Stimulated activated CD8-positive, alpha-beta memory T cell treated with anti-CD3 and anti-CD28 coated beads, Interleukin-4, amount 100 ng/mL, for 48 hours (primary cell): Measurements from ENCODE around the gene STK17B.

Experiments
- DNase-seq: peaks from one replicate; pipeline ENCODE4 v3.0.0-alpha.2; 2020

Gene STK17B

DNA sequence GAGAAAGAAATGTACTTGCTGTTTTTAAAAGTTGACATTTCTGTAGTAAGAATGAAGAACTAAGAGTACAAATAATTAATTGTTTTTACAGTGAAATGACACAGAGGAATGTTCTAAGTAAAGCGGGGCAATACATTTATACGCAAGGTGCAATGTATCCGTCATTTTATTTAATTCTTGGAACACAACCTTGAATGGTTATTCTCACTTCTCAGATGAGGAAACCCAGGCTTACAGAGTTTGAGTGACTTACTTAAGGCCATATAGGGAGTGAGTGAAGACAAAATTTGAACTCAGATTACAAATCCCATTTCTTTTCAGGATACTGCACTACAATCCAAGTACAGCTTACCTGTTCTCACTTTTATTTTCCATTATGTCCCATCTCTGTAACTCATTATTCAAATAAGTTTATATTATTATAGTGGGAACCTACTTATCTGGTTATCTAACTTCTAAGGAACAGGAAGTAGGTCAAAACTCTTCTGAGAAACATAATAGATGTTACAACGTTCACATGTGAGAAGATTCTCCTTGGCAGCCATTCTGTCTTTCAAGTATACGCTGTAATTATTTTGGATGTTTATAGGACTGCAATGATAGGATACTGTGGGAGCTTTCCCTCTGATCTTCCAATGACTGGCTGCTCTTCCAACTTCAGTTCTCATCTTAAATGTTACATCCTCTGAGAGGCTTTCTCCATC lies 12.3 kb upstream of the STK17B start:
- DNase-seq: no peak

DNA sequence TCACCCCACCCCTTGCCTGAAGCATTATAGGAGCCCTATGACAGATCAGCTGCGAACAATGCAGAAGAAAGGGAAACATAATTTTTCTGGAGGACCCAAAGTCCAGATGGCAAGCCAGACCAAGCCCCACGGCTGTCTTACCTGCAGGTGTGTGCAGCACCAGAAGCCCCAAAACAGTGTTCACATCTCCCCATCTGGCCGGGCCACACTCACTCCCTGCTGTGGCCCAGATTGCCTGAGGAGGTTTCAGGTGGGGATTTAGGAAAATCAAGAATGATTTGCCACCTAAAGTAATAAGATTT lies 11.7 kb upstream of the STK17B start:
- peak; percentile 33 for DNase-seq

DNA sequence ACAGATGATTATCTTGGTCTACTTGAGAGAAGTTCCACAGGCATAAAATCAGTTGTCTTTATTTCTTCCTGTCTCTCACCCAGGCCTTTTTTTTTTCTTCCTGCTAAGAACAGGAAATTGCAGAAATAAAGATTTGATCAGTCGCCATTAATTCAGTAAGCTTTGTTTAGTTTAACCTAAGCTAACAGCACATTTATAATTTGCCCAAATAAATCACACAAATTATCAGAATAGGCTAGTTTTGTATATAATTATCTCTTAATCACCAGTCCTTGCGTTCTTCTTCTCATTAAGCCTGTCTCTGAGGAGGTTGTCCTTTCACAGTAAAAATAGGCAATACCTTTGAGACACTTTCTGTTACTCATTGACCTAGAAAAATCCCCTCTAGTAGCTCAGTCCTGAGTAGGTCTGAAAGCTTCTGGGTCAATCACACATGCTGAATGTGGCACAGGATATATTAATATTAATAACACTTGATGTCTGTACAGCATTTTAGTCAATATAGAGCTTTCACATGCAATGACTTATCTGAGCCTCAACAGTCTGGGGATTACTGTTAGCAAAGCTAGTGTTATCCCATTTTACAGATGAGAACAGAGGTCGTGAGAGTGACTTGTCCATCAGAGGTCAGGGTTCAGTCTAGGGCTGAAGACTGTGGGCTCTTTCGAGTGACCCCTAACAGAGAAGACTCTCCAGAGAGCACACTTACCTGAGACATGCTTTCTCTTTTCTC lies 11.2 kb upstream of the STK17B start:
- DNase-seq: no peak

DNA sequence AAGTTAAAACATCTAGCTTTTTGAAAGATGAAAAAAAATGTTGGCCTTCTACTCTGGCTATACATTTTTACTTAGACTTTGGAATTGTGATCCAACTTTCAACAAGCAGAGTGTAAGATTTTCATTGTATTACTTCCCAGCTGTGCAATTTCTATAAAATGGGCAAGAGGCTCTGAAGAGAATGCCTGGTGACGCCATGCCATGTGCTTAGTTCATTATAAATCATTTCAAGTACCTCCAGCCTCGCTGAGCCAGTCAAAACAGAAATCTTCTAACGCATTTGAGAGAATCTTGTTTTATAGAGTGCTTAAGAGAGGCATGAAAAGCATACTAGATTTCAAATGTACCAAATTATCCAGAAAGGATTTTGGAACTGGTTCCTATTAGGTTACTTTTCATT lies 10.1 kb upstream of the STK17B start:
- DNase-seq: no peak

DNA sequence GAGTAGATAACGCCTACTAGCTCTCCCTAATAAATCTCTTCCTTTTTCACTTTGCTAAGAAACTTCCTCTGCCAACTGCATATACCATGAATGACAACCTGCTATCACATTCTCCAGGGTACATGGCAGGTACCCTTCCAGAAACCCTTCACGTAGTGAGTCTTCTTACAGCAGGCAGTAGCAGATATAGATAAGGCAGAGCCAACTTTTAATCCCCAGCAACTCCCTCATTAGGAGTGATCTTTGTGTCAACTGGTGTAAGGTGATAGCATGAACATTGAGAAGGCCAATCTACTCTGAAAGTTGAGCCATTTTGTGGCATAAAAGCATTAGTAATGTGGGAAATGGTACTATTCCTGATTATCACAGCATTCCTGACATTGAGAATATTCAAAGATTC lies 5.7 kb upstream of the STK17B start:
- DNase-seq: no peak

DNA sequence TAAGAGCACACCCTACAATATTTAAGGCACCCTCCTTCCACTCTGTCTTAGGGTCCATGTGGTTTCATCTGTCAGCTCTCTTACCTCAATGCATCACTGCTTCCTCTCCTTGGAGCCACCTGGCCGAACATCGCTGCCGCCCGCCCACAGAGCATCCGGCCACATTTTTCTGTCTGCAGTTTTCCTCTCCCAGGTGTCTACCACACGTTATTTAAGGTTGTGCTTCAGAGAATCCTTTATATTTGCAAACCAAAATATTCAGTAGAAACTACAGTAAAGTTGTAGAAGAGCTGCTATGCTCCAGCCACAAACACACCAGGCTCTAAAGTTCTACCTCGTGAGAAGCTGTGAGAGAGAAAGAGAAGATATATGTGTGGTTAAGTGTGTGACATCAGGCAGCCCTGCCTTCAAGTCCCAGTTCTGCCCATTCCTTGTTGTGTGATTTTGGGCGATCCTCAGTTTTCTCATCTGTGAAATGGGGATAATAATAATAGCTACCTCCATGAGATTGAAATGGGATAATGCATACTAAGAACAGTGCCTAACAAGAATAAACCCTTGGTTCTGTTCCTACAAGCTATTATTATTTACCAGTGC lies 4.9 kb upstream of the STK17B start:
- DNase-seq: peak; percentile 82

DNA sequence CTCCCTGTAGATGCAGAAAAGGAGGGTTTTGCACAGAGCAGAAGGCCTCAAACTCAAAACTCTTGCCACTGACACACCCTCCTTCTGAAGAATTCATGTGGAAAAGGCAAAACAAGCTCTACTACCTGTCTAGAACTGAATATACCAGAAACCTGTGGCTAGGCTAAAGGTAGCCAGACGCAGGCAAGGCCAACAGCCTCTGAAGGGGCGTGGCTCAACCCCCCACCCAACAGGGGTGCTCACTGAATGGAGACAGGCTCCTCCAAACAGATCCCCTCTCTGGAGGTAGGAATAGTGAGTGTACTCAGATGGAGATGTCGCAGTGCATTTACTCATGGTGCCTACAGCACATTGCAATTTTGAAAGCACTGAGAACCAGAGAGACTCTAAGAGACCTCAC lies 3.0 kb upstream of the STK17B start:
- DNase-seq: peak; percentile 58

DNA sequence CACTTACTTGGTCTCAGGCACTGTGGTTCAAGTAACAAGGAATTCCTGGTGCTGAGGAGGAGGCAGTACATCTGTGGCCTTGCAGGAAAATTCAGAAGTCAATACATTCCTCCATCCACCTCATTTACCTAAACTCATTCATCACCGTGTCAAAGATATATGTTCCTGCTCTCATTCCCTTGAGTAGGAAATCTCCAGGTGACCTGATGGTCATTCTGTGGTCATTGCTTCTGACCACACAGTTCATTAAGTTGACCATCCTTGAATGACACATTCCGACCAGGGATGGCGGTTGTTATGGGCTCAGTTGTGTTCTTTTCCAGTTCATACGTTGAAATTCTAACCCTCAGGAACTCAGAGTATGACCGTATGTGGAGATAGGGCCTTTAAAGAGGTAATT lies 2.1 kb upstream of the STK17B start:
- no peak for DNase-seq

DNA sequence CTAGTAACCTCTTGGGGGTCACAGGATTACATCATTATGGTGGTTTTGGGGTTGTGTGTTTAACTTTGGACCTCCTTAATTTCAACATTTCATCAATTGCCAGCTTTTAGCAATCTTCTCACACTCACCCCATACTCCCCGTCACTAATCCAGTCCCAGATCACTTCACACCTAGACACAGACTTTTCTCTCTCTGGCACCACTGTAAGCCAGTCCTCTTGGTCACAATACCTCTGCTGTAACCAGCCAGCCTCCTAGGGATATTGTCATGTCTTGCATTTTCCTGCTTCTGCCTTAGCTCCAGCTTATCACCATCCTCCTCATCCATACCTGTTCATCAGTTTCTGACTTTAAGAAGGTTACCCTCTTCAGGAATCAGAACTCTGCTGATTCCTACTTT lies 1.6 kb upstream of the STK17B start:
- peak; percentile 25 for DNase-seq

DNA sequence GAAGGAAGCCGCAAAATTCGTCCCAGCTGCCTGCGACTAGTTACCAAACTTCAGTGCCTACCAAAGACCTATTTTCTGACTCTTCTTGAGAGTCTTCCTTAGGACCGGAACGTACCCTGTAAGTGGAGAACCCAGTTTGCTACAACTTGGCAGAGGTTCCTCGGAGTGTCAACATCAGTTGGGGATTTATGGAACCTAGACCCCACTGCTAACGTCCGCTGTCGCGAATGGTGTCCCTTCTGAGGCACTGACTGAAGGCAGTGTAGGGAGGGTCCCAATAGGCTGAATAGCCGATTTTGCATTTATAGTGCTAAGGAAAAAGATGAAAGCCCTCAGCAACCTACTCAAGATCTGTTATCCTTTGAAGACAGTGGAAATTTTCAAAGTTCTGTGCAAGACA lies 568 bp upstream of the STK17B start:
- DNase-seq: no peak

DNA sequence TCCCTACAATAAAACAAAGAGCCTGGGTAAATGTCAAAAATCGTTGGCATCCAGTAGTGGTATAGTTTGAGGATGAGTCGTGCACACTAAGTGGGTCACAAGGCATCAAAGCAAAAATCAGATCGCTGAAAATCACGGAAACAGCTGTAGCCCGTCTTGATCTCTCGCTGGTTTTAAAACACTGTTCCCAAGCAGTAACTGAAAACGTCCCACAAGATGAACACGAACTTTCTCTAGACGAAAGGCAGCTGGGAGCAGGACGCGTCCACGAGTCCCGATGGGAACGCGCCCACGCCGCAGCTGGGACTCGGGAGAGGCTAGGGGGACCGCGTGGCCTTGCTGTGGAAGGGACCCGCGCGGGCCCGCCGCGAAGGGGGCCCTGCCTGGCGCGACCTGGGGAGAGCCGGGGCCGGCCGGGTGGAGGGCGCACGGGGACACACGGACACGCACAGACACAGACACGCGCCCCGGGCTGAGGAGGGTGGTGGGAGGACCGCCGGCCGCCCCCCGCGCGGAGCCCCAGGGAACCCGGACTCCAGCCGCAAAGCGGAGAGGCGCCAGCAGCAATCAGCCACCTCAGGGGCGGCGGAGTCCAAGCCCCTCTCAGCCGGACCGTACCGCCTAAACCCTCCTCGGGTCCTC lies 651 bp downstream of the STK17B start:
- DNase-seq: peak; percentile 46

DNA sequence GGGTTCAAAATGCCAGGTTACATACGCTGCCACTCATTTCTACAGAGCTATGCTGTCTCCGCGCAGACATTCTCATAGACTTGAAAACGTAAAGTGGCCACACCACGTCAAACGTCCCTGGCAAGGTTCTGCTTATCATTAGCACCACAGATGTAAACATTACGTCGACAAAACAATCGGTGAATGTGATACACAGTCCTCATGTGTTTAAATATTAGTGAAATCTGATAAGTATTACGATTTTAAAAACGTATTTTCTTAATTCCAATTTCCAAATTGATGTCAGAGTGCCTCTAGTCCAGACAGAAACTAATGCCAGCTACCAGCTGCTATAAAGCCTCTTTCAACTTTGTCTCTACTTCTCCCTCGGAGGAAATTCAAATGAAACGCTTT lies 1.2 kb downstream of the STK17B start:
- peak; percentile 65 for DNase-seq

DNA sequence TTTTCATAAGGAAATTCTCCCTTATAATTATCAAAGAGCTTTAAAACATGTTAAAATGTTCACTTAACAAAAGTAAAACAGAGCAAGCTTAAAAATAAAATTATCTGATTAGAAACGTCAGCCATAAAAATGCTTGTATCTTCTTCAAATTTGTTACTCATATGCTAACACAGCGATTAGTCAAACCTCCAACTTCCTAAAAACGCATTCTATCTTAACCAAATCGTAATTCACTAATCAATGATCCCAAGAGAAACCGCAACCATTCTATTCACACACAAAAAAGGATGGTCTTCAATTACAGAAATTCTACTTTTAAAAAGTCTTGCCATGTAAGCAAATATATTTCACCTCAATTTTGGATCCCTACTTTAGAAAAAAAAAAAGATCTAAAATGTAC lies 1.9 kb downstream of the STK17B start:
- no peak for DNase-seq

DNA sequence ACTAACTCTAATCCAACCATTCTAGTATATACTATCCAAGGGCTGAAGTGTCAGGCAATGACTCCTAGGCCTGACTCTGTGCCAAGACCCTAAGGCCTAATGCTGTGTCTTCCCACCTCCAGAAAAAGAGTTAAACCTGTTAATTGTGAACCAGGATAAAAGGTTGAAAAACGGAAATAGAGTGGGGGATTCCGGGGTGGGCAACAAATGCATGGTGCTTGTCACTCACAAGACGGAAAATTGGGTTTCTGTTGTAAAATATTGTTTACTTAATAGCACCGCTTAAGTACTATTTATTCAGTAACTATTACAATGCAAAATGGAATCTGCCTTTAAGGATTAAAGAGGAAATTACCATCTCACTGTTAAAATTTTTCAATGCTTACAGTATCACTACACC lies 3.2 kb downstream of the STK17B start:
- DNase-seq: peak; percentile 25

DNA sequence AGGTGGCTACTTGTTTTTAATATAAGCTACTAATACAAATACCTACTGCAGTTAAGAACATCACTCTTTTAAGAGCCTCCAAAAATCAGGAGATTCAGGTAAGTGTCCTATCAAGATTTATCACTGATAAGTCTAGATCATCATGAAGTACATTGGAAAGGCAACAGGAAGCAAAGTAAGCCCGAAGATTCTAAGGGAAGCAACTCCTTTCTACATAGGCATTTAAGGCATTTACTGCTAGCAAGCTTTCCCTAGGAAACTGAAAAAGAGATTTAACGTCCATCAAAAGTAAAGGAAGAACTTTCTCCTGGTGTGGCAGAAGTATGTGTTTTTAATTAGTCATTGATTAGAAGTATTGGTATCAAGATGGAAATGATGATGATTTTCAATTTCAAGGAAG lies 3.7 kb downstream of the STK17B start:
- DNase-seq: no peak

DNA sequence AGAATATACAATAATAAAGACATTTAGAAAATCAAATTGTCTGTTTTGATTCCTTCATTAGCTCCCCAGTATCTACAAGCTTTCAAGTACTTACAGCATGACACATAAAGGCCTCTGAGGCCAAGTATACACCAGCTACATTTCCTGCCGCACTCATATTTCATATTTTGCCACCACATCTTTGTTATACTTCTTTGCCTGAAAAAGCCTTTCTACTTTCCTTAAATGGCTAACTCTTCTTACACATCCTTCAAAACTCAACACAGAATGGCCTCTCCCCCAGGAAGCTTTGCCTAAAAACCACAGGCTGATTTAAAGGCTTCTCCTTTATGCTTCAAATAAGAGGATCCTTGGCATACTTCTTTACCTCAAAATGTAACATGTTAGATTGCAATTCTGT lies 4.5 kb downstream of the STK17B start:
- DNase-seq: peak; percentile 24

DNA sequence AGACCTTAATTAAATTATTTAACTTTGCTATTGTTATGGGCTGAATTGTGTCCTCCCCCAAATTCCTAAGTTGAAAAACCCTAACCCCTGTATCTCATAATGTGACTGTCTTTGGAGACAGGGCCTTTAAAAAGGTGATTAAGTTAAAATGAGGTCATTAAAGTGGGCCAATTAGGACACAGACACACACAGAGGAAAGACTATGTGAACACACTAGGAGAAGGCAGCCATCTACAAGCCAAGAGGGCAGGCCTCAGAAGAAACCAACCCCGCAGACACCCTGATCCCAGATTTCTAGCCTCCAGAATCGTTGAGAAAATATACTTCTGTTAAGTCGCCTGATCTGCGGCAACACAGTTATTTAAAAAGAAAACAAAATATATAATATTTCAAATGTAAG lies 6.4 kb downstream of the STK17B start:
- DNase-seq: peak; percentile 30

DNA sequence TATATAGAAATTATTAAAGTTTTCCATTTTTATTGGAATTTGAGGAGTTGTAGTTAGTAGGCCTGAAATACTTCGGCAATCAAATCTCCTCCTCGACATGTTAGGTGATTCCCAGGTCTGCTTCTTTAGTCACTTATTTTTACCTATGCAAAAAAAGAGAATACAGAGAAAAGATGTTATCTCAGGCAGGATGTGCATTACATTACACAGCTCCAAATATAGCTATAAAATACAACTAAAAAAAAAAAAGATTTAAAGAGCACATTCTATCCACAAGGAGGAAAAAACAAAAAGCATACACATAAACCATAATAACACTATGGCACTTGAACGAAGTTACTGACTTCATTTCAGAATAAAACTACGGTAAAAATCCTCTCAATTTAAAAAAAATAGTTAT lies 8.1 kb downstream of the STK17B start:
- DNase-seq: no peak

DNA sequence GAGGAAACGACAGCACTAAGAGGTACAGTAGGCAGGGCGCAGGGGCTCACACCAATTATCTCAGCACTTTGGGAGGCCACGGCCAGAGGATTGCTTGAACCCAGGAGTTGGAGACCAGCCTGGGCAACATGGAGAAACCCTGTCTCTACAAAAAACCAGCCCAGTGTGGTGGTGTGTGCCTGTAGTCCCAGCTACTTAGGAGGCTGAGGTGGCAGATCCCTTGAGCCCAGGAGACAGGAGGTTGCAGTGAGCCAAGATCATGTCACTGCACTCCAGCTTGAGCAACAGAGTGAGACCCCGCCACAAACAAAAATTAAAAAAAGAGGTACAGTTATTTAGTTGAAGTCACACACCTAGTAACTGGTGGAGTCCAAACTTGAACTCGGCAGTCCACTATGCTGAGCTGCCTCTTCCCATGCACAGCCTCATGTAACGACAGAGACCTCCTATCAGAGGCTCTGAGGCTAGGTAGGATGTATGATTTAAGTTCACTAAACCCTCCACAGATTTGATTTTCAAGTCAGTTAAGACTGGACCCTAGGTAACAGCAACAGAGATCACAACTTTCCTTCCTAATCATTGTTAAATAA lies 8.7 kb downstream of the STK17B start:
- DNase-seq: peak; percentile 50

DNA sequence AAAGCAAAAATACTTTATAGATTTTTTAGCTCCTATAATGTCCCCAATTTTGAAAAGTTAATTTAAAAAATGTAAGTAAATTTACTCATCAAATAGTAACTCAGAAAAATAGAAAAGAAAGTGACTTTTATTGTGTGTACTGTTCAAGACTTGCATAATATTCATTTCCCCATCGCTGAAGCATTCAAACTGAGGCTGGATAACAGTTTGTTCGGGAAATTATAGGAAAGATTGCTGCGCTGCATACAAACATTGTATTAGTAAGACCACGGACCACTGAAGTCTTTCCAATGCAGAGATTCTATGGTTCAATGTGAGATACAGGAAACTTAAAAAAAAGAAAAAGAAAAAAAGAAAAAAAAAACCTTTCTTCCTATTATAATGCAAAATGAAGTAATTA lies 10.4 kb downstream of the STK17B start:
- no peak for DNase-seq

DNA sequence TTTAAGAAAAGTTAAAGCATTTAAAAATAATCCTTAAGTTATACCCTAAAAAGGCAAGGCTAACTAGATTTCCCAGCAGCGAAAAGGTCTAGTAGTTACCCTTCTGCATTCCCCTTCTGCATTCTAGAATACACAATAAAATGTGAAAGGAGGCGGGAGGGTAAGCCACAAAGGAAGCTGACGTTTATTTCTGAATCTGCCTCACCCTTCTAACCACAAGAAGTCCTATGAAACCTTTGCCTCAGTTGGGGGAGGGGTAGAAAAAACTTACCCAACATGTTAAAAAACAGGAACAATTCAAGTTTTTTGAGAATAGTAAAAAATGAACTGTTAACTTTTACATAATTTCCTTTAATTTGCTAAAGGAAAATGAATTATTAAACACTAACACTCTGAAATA lies 11.3 kb downstream of the STK17B start:
- DNase-seq: peak; percentile 62

DNA sequence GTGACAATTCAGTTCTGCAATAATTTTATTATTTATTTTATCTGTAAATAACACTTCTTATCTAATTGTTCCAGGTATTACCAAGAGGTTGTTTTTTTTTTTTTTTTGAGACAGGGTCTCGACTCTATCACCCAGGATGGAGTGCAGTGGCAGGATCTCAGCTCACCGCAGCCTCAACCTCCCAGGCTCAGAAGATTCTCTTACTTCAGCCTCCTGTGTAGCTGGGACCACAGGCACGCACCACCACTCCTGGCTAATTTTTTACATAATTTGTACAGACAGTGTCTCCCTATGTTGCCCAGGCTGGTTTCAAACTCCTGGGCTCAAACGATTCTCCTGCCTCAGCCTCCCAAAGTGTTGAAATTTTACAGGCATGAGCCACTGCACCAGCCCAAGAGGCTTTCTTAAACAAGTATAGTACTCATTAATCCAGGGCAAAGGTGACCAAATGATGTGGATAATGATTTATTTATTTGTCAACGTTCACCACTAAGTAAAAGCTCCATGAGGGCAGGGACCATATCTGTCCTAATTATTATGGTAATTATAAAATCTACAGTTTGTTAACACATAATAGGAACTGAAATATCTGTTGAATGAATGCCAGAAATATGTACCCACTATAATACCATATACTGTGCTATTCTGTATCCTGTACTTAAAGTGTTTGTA lies 12.0 kb downstream of the STK17B start:
- no peak for DNase-seq

DNA sequence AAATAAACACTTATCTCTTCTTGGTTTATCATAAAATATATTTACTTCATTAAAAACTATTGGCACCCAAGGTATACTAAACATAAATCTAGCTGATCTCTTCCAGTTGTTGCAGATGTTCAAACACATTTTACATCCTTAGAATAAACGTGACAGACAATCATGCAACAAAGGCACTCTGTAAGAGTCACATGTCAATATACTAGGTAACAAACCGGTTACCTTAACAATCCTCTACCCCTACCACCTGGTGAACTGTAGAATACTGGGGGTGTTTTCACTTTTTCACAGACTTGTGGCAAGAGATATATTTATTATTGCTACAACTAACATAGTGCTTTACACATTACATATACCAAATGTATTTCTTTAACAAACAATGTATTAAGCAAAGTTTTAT lies 15.8 kb downstream of the STK17B start:
- DNase-seq: no peak
